ENCODE results near the gene IL12RB1.

DNA sequence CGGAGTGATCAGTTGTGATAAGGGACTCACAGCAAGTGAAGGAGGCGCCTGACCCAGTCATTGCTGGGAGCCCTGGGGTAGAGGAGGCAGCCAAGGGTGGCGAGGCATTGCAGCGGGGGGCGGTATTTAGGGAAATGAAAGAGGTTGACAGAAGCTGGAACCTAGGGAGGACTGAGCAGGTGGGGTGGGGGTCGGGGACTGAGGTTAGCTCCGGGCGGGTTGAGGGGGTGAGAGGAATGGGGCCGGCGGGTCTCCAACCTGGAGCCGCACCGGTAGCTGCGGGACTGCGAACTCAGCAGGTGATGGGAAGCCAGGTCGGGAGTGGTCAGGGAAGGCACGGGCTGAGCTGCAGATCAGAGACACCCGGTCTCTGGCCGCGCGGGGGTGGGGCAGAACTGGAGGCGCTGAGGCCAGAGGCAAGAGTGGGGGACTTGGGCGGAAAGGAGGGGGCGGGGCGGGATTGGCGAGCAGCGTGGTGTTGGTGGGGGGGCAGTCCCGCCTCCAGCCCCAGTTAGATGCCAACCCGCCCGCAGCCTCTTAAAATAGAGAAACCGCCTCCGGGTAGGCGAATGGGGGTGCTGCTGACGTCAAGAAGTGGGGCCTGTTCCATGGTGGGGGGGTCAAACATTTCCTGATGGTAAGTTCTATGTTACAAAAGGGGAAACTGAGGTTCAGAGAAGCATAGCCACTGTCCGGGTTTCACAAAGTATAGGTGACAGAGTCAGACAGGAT, 12.3 kb upstream of the IL12RB1 start:
- TF ChIP-seq, protein P1, sequence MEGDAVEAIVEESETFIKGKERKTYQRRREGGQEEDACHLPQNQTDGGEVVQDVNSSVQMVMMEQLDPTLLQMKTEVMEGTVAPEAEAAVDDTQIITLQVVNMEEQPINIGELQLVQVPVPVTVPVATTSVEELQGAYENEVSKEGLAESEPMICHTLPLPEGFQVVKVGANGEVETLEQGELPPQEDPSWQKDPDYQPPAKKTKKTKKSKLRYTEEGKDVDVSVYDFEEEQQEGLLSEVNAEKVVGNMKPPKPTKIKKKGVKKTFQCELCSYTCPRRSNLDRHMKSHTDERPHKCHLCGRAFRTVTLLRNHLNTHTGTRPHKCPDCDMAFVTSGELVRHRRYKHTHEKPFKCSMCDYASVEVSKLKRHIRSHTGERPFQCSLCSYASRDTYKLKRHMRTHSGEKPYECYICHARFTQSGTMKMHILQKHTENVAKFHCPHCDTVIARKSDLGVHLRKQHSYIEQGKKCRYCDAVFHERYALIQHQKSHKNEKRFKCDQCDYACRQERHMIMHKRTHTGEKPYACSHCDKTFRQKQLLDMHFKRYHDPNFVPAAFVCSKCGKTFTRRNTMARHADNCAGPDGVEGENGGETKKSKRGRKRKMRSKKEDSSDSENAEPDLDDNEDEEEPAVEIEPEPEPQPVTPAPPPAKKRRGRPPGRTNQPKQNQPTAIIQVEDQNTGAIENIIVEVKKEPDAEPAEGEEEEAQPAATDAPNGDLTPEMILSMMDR (IDR thresholded peaks at IDR 0.05) = no peak
- TF ChIP-seq EP300 (IDR thresholded peaks at IDR 0.05) = no peak
